Stromal cell of bone marrow (primary cell): Measurements from ENCODE around the gene ISM1.
"Not testable (repeated sequence)": the region's sequence is repeated elsewhere in the genome, so short reads cannot be mapped to it uniquely, and the experiment has no call there.

Source experiments
- DNase-seq: peaks from one replicate; pipeline ENCODE4 v3.0.0-alpha.2; 2012; ENCODE audit warnings: low read depth

ISM1 gene

DNA sequence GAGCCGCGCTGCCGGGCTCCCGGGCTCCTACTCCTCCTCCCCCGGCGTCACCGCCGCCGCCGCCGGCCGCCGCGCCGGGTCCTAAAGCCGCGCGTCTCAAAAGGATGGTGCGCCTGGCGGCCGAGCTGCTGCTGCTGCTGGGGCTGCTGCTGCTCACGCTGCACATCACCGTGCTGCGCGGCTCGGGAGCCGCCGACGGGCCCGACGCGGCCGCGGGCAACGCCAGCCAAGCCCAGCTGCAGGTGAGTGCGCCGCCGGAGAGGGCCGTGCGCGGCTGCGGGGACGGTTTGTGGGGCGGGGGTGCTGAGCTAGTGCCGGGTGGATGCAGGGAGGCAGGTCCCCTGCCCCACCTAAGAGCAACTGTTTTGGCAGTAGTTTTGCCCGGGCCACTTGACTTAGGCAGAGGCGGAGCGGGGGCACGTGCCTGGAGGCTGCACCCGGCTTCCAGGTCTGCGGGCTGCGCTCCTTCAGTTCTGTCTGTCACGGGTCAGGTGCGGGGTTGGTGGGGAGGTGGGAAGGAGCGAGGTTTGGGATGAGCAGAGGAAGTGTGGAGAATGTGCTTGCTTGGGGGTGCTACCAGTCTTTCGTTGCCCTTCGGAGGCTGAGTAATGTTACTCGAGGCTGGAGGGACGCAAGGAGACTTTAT, 722 bp downstream of the ISM1 start:
- DNase-seq: peak; percentile 66

DNA sequence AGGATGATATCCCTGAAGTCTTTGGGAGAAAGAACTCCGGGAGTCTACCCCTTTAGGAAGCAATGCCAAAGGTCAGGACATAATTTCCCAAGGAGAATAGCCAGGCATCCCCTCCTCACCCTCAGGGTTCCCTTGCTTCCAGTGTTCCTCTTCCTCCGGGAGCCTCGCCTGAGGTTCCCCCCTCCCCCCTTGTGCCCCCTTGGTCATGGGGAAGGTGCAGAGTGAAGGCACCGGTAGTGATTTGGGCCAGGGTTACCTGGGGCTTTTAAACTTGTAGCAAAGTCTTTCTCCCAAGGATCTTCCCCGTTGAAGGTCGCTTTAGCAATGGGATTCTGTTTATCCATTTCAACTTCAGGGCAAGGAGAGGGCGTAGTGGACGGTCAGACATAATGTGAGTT, 1.2 kb downstream of the ISM1 start:
- no peak for DNase-seq

DNA sequence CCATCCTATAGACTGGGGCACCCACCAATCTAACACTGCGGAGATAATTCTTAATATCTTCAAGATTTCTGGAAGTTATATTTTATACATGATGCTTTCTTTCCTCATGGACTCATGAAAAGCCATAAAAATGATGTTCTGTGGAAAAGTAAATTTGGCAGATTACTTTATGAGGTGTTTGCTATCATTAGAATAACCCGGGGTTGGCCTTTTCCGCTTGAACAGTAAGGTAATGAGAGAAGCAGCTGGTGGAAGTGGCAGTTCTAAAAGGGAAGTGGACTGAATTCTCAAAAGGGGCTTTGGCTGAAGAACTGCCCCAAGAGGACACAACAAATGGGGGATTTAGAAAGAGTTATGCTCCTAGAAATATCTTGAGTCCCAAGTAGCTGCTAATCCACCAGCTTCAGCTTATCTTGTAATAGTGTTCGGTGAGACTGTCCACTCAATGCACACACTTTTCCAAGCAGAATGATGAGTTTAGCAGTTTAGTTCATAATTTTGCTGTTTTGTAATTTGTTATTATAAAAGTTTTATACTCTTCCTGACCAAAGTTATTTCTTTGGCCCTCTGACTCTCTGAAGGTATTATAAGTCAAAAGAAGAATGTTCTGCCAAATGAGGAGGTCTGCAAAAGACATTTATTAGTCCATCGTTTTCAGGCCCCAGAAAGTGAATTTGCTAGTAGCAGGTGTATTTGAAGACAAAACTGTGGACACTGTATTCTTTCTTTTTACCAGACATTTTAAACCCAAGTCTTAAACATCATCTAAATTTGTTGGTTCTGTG, 2.9 kb downstream of the ISM1 start:
- no peak for DNase-seq

DNA sequence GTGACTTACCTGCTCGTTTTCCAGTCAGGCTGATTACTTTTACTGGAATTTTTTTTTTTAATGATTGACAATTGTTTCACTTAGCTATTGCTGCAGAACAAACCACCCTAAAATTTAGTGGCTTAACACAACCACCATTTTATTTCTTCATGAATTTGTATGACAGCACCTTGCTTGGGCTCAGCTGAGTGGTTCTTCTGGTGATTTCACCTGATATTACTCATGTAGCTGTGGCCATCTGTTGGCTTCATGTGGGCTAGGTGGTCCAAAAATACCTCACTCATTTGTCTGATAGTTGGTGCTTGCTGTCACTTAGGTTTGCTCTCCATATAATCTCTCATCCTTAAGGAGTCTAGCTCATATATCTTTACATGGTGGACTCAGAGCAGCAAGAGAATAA, 5.3 kb downstream of the ISM1 start:
- no peak for DNase-seq

DNA sequence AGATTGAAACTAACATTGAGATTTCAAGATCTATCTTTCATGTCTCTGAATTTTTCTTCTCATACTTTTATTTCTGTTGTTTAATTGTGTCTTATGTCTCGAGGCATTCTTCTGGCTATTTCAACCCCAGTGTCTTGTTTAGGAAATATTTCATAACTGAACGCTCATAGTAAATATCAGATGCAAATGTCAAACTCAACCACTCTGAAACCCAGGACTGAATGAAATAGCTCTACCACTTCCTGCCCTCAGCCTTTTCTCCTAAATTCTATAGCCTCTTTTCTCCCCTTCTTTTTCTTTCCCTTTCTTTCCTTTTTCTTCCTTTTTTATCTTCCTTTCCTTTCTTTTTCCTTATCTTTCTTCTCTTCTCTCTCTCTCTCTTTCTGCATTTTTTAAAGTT, 7.7 kb downstream of the ISM1 start:
- DNase-seq: no peak

DNA sequence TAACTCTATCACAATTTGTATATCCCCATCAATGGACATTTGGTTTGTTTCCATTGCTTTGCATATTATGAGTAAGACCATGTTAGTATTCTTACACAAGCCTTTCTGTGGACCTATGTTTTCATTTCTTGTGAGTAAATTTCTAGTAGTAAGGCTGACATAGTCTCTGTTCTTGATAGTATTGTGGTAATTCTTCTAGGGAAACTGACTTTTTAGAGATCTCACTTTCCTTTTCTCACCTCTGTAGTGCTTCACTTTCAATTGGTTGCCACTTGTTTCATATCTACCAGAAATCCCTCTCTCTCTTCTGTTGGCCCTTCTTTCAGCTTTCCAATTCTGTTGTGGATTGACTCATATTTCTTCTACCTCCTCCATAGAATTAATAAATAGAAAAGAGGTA, 8.5 kb downstream of the ISM1 start:
- DNase-seq: no peak

DNA sequence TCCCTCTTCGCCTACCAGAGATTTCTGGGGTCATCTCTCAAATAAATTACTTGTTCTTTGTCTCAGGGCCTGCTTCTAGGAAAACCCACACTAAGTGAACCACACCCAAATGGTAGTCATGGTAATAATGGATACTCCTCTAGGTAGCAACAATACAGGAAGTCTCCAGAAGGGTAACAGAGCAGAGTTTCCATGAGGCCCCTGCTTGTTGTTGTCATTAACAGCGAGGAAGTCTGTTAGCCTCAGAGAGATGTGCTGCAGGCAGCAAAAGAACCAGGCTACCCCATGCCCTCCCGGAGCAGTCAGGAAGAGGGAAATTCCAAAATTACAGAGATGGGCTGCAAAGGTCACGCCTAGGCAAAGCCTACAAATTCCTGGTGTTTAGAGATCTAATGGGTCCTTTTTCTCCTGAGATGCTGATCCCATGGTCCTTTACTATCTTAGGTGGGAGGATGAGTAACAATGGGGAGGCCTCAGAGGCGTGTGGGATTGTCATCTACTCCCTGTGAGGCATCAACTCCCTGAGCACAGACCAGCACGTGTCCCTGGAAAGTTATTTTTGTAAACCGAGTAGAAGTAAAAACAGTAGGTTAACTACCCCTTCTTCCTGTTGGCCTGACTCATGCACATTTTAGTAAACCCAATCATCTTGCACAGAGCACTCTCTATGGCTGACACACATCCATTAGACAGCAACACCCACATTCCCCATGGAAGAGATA, 10.1 kb downstream of the ISM1 start:
- peak; percentile 83 for DNase-seq

DNA sequence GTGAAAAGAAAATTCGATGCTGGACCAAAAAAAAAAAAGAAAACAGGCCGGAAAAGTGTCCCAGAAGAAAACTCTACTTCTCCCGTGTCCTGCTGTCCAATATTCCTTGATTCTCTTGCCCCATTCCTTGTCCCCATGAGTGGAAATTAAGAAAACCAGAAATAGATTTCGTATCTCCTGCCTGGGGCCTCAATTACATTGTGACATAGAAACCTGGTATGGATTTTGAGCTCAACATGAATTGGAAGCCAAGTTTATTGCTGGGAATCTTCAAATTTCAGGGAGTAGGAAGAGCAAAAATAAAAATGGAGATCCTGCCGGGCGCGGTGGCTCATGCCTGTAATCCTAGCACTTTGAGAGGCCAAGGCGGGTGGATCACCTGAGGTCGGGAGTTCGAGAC, 11.9 kb downstream of the ISM1 start:
- no peak for DNase-seq

DNA sequence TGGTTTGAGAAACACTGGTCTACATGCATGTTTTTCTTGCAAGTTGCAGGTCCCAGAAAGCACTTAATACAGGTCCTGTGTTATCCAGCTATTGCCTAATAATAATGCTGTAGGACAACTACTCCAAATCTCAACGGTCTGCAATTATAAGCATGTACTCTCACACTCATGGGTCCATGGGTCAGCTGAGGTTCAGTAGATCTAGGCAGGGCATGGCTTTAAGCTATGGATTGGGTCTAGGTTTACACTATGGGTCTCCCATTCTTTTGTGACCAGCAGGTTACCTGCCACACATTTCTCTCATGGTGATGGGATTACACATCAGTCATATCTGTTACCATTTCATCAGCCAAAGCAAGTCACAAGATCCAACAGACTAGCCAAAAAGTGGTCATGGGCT, 13.9 kb downstream of the ISM1 start:
- no peak for DNase-seq

DNA sequence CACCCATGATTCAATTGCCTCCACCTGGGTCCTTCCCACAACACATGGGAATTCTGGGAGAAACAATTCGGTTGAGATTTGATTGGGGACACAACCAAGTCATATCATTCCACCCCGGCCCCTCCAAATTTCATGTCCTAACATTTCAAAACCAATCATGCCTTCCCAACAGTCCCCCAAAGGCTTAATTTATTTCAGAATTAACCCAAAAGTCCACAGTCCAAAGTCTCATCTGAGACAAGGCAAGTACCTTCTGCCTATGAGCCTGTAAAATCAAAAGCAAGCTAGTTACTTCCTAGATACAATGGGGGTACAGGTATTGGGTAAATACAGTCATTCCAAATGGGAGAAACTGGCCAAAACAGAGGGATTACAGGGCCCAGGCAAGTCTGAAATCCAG, 15.3 kb downstream of the ISM1 start:
- DNase-seq: not testable (repeated sequence)

DNA sequence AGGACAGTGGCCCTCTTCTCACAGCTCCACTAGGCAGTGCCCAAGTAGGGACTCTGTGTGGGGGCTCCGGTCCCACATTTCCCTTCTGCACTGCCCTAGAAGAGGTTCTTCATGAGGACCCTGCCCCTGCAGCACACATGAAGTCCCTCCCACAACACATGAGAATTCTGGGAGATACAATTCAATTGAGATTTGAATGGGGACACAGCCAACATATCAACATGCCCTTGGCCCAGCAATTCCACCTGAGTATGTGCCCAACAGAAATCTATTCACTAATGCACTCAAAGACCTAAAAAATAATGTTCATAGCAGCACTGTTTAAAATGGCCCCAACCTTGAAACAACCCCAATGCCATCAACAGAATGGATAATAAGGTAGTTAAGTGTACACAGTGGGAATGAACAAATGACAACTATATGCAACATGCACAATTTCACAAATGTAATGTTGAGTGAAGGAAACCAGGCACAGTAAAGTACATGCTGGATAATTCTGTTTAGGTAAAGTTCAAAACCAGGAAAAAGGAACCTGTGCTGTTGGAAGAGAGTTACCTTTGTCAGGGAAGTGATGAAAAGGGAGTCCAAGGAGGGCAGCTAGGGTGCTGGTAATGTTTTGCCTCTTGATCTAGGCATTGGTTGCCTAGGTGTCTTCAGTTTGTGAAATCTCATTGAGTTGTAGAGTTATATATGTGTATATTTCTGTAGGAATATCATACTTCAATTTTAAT, 16.1 kb downstream of the ISM1 start:
- no peak for DNase-seq

DNA sequence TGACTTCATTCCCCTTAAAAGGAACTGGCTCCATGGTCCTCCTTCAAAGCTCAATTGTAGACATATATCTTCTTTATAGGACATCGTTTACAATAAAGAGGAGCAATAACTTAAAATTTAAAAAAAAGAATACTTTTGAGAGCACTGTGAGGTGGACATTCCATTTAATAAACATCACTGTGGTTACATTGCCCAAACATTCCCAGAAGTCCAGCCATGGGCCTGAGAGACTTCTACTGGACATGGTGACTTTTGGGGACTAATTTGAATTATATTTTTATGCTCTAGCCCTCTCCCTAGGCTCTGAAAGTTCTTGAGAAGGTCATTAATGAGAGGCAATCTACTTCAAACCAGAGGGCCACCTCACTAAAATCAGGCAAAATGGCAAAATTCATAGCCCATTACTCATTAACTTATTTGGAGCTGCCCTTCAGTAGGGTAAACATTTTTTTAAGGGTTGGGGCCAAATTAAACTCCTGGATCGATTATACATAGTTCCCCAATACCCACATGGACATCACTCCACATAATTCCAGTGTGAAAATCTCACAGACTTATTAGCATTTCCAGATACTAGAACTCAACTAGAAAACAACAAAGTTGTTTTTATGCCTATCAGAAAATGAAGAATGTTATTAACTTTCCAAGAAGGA, 17.1 kb downstream of the ISM1 start:
- DNase-seq: no peak

DNA sequence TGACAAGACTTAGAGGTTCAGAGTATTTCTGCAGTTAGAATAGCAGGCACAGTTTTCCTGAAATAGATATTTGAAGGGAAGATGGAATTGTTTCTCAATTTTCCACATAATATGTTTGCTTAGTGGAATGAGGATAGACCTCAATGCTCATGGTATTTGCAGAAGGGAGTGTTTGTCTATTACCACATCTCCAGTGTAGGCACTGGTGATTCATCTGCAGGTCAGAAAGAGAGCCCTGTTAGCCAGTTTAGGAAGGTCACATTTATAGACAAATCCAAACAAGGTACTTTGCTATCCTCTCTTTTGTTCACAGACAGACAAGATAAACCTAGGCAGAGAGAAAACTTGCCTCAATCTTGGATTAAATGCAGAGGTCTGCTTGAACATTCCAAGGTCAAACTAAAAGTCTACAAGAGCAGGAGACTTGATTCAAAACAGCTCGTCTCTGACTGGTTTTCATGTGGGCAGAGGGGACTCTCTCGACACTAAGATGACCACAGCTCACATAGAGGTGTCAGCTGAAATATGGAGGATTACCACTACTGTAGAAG, 22.8 kb downstream of the ISM1 start:
- DNase-seq: peak; percentile 70

DNA sequence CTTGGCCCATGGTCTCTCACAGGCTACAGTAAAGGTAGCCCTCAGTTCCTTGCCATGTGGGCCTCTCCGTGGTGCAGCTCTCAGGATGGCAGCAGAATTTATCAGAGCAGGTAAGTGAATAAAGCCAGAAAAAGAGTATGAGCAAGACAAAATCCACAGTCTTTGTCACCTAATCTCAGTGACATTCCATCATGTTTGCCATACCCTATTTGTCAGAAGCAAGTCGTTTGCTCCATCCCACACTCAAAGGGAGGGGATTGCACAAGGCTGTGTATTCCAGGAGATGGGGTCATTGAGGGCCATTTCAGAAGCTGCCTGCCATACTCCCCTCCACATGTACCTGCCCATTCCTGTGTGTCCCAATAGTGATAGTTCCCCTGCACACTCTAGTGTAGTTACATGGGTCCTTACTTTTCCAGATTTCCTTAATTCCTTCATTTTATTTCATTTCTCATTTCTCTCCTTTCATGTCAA, 24.2 kb downstream of the ISM1 start:
- DNase-seq: no peak

DNA sequence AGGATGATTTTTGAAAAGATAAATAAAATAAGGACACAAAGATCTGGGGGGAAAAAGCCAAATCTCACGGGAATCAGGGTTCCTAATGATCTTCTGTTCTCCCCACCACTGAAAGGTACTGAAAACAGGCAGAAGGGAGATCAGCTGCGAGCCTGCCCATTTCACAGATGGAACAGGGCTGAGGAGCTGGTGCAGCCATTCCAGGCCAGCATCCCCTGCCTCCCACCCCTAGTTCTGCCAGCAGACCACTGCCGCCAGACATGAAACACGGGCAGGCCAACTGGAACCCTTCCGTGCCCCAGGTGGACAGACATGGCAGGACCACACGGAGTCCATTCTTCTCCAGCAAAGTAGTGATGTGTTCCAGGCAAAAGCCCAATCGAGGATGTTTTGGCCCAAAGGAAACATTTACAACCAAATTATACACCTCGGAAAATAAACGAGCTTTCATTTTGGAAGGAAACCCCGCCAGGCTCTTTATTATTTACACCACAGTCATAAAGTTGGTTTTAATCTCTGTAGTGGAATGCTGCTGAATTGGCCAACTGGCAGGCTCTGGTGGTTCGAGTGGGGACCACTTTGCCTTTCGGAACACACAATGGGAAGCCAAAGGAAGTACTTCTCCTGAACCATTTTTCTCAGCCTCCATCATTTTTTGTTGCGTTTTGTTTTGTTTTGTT, 28.2 kb downstream of the ISM1 start:
- no peak for DNase-seq

DNA sequence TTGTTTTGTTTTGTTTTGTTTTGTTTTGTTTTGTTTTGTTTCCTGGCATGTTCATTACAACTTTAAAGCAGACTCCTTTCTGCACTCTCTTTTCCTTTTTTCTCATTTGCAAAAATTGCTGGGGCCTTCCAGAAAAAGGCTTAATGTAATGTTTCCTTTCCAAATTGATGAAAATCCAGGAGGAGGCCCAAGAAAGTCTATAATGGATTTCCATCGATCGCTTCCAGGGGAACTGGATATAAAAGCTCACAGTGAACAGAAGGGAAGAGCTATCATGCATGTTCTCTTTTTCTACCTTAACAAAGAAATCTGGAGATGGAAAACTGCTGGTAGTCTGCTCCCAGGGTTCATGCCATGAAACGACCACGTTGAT, 28.7 kb downstream of the ISM1 start:
- DNase-seq: no peak

DNA sequence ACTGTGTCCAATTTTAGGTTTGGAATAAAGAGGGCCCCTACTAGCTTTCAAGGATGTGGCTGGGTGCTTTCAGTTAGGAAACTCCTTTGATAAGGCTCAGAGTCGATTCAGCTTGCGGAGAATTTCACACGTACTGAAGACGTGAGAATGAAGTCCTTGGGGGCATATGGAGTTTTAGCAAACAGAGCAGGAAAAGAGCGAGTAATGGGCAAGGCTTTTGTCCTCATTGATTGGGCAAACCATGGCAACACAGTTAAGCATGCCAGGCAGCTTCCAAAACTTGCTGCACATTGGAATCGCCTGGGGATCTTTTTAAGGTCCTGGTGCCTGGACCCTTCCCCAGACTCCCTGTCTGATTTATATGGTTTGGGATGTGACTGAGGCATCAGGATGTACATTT, 29.2 kb downstream of the ISM1 start:
- DNase-seq: no peak

DNA sequence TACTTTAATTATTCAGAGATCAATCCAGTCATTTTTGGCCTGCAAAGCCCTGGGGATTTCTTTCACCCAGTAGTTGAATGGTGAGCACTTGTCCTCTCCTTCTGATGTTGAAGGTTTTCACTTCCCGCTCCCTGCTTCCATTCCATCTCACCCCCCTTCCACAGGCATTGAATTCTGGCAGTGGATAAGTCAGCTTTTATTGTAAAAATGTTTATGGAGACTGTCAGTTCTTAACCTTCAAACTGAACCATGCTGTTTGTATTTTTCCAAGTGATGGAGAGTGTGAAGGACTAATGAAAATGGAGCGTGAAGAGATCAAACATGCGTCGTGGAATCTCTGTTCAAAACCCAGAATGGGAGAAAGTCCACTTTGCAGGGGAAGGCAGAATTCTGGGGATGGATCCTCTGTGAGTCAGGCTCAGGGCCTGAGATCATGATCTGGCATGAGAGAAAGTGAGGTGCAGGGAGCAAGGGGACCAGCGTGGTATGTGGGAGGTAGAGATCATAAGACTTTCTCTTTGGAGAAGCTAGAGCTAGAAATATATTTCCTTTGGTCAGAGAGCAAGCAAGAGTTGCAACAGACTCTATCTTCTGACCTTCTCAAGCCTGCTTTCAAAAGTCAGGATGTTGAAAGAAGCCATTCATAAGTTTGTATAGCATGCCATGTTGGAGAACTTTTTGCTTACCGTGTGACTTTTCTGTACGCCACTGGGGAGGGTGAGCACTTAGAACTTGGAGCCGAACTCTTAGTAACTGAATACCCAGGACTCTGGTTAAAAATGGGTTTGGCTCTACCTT, 30.2 kb downstream of the ISM1 start:
- peak; percentile 43 for DNase-seq

DNA sequence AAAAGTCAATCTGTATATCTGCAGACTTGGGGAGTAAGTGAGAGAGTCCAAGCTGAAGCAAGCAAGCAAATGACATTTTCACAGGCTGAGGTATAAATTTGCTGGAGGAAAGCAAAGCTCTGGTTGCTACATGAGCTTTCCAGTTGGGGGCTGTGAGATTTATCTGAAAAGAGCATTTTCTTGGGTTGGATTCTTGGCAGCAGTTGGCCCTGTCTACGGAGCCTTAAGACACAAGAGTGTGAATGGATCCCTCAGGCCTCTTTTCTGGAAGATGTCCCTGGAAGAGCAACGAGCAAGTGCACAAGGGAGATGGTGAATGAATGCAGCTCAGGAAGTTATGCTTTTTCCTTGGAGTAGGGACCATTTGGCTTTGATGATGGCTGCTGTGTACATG, 30.8 kb downstream of the ISM1 start:
- DNase-seq: no peak

DNA sequence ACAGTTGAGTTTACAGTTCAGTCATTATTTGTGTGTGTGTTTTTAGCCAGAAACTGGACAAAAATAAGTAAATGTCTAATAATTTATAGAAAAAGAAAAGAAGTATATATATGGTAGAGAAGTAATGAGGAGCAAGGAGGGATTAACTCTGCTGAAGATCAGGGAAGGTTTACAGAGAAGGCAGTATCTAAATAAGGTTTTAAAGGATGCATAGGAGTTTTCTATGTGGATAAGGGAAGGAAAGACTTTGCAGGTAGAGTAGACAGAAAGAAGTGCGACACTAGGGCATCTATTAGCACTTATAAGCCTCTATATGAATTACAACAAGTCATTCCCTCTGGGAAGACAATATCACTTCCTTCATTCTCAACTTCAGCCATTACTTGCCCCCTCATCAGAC, 34.3 kb downstream of the ISM1 start:
- no peak for DNase-seq
